ENCODE data around the gene KIAA0040.

DNA sequence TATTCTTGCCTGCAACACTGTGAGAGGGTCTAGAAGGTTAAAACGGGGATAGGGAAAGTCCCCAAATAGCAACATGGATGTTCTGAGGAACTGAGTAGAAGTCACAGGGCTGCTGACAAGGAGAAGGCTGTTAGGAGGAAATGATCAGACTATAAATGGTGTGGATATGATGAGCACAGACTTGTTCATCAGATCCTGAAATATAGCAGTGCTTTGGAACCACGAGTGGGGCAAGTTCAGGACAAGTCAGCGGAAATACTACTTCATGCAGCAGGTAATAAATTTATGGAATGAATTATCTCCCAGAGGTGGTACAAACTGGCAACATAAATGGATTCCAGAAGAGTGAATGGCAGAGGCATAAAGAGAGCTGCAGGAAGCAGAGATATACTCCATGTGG is 3.2 kb upstream of the KIAA0040 start:
- TF ChIP-seq SP1 (CRISPR knock-in tag; conservative IDR thresholded peaks at IDR 0.05) (no peak), ZSCAN18 (CRISPR knock-in tag; IDR thresholded peaks at IDR 0.05) (no peak), CREB1 (CRISPR knock-in tag; IDR thresholded peaks at IDR 0.05) (no peak), IRF2 (CRISPR knock-in tag; IDR thresholded peaks at IDR 0.05; ENCODE audit: borderline replicate concordance, low read depth) (no peak), JAZF1 (CRISPR knock-in tag; IDR thresholded peaks at IDR 0.05) (no peak), JUN (CRISPR knock-in tag; IDR thresholded peaks at IDR 0.05) (no peak), GABPB1 (CRISPR knock-in tag; IDR thresholded peaks at IDR 0.05) (no peak), TEAD4 (CRISPR knock-in tag; IDR thresholded peaks at IDR 0.05) (no peak), FOXK1 (CRISPR knock-in tag; IDR thresholded peaks at IDR 0.05) (no peak), NFE2L1 (CRISPR knock-in tag; IDR thresholded peaks at IDR 0.05) (no peak), NFYB (CRISPR knock-in tag; conservative IDR thresholded peaks at IDR 0.05; ENCODE audit: low read depth) (no peak)
- TF ChIP-seq, protein P1, sequence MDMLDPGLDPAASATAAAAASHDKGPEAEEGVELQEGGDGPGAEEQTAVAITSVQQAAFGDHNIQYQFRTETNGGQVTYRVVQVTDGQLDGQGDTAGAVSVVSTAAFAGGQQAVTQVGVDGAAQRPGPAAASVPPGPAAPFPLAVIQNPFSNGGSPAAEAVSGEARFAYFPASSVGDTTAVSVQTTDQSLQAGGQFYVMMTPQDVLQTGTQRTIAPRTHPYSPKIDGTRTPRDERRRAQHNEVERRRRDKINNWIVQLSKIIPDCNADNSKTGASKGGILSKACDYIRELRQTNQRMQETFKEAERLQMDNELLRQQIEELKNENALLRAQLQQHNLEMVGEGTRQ (CRISPR knock-in tag; IDR thresholded peaks at IDR 0.05) = no peak
- TF ChIP-seq, protein P2, sequence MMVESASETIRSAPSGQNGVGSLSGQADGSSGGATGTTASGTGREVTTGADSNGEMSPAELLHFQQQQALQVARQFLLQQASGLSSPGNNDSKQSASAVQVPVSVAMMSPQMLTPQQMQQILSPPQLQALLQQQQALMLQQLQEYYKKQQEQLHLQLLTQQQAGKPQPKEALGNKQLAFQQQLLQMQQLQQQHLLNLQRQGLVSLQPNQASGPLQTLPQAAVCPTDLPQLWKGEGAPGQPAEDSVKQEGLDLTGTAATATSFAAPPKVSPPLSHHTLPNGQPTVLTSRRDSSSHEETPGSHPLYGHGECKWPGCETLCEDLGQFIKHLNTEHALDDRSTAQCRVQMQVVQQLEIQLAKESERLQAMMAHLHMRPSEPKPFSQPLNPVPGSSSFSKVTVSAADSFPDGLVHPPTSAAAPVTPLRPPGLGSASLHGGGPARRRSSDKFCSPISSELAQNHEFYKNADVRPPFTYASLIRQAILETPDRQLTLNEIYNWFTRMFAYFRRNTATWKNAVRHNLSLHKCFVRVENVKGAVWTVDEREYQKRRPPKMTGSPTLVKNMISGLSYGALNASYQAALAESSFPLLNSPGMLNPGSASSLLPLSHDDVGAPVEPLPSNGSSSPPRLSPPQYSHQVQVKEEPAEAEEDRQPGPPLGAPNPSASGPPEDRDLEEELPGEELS (CRISPR knock-in tag; IDR thresholded peaks at IDR 0.05) = no peak
- TF ChIP-seq, protein P3, sequence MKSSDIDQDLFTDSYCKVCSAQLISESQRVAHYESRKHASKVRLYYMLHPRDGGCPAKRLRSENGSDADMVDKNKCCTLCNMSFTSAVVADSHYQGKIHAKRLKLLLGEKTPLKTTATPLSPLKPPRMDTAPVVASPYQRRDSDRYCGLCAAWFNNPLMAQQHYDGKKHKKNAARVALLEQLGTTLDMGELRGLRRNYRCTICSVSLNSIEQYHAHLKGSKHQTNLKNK (CRISPR knock-in tag; IDR thresholded peaks at IDR 0.05) = no peak

Measured in WTC11 (cell line).